Neuronal stem cell (in vitro differentiated cells): Measurements from ENCODE around the gene AXIN1.
"Not testable (repeated sequence)": the region's sequence is repeated elsewhere in the genome, so short reads cannot be mapped to it uniquely, and the experiment has no call there.

Experiments used
- DNase-seq: peaks from one replicate; pipeline ENCODE4 v3.0.0-alpha.2; 2013; ENCODE audit warnings: low spot score
- H2AFZ ChIP-seq: one replicate; pipeline ENCODE4 v1.6.1; 2013; ENCODE audit warnings: mild to moderate bottlenecking, low read length, inconsistent platforms
- H2AK5ac ChIP-seq: 2 replicates; pipeline ENCODE4 v1.6.1; 2013; ENCODE audit warnings: low read depth, mild to moderate bottlenecking, inconsistent platforms, low read length, moderate library complexity, mixed read lengths
- H2BK120ac ChIP-seq: 2 replicates; pipeline ENCODE4 v1.6.1; 2013; ENCODE audit warnings: low read depth, mild to moderate bottlenecking, inconsistent platforms, low read length, moderate library complexity, mixed read lengths
- H2BK12ac ChIP-seq: one replicate; pipeline ENCODE4 v1.6.1; 2013; ENCODE audit warnings: low read length, inconsistent platforms
- H2BK15ac ChIP-seq: 2 replicates; pipeline ENCODE4 v1.6.1; 2013; ENCODE audit warnings: mild to moderate bottlenecking, low read length, inconsistent platforms, mixed read lengths
- H2BK5ac ChIP-seq: one replicate; pipeline ENCODE4 v1.6.1; 2013; ENCODE audit warnings: inconsistent platforms, mild to moderate bottlenecking, low read length, moderate library complexity
- H3K14ac ChIP-seq: one replicate; pipeline ENCODE4 v1.6.1; 2013; ENCODE audit warnings: low read length, inconsistent platforms
- H3K18ac ChIP-seq: 2 replicates; pipeline ENCODE4 v1.6.1; 2013; ENCODE audit warnings: low read length, inconsistent platforms
- H3K23ac ChIP-seq: 2 replicates; pipeline ENCODE4 v1.6.1; 2013; ENCODE audit warnings: low read depth, mild to moderate bottlenecking, mixed read lengths, low read length, inconsistent platforms; ENCODE audit not compliant: poor library complexity
- H3K27ac ChIP-seq: replicated peaks from 3 replicates; pipeline ENCODE4 v1.5.1; 2013; ENCODE audit warnings: low read length, inconsistent platforms
- H3K27me3 ChIP-seq, 3 experiments: 2 replicates each; pipeline ENCODE4 v1.6.1; 2013; ENCODE audit warnings: low read length in 3 of 3, mild to moderate bottlenecking in 2 of 3, inconsistent platforms in 1 of 3, low read depth in 1 of 3, mixed read lengths in 1 of 3, moderate library complexity in 1 of 3; ENCODE audit not compliant: control insufficient read depth in 3 of 3, insufficient read depth in 3 of 3
- H3K36me3 ChIP-seq, 2 donors: replicated peaks in 1 of 2; 2 replicates each; pipeline ENCODE4 v1.6.1; 2013; ENCODE audit warnings: low read length in 2 of 2; ENCODE audit not compliant: control insufficient read depth in 2 of 2, insufficient read depth in 2 of 2
- H3K4ac ChIP-seq: 2 replicates; pipeline ENCODE4 v1.6.1; 2013; ENCODE audit warnings: inconsistent platforms, mild to moderate bottlenecking, low read length, moderate library complexity
- H3K4me1 ChIP-seq, 2 donors: 1 replicate in 1 of 2; 2 replicates in 1 of 2; pipeline ENCODE4 v1.6.1; 2013; ENCODE audit warnings: low read length in 2 of 2, low read depth in 1 of 2; ENCODE audit not compliant: control insufficient read depth in 2 of 2, insufficient read depth in 1 of 2
- H3K4me2 ChIP-seq: one replicate; pipeline ENCODE4 v1.6.1; 2013; ENCODE audit warnings: mild to moderate bottlenecking, low read length, inconsistent platforms; ENCODE audit not compliant: insufficient read depth, poor library complexity, severe bottlenecking
- H3K4me3 ChIP-seq, 2 donors: 2 replicates each; pipeline ENCODE4 v1.5.1; 2013; ENCODE audit warnings: low read length in 2 of 2, mild to moderate bottlenecking in 2 of 2, inconsistent platforms in 1 of 2, moderate library complexity in 1 of 2
- H3K79me1 ChIP-seq: one replicate; pipeline ENCODE4 v1.6.1; 2013; ENCODE audit warnings: low read depth, mild to moderate bottlenecking, inconsistent platforms, low read length, moderate library complexity
- H3K9ac ChIP-seq: one replicate; pipeline ENCODE4 v1.6.1; 2013; ENCODE audit warnings: mild to moderate bottlenecking, low read depth, low read length, inconsistent platforms; ENCODE audit not compliant: poor library complexity
- H3K9me3 ChIP-seq, 2 donors: replicated peaks in 1 of 2; 2 replicates each; pipeline versions ENCODE3 to v1.6.1; 2013; ENCODE audit warnings: low read length in 2 of 2, mild to moderate bottlenecking in 2 of 2, inconsistent platforms in 1 of 2, low read depth in 1 of 2, mixed read lengths in 1 of 2, moderate library complexity in 1 of 2; ENCODE audit not compliant: control insufficient read depth in 2 of 2, insufficient read depth in 1 of 2
- H4K8ac ChIP-seq: one replicate; pipeline ENCODE4 v1.6.1; 2013; ENCODE audit warnings: low read depth, mild to moderate bottlenecking, inconsistent platforms, low read length, moderate library complexity
- H4K91ac ChIP-seq: one replicate; pipeline ENCODE4 v1.6.1; 2013; ENCODE audit warnings: low read length, low read depth, mild to moderate bottlenecking, inconsistent platforms; ENCODE audit not compliant: poor library complexity
- WGBS, 2 donors: extraction: QIAGEN DNeasy Blood & Tissue Kit; methylation state at CpG; one replicate each; pipeline ENCODE4 v1.1.7; 2013; ENCODE audit warnings: missing lambda C conversion rate in 2 of 2, mixed read lengths in 1 of 2; ENCODE audit not compliant: insufficient read length in 2 of 2, insufficient replicate concordance in 1 of 2; ENCODE audit errors: extremely low coverage in 2 of 2; 5-methylcytosine and 5-hydroxymethylcytosine counted together

AXIN1 gene

DNA sequence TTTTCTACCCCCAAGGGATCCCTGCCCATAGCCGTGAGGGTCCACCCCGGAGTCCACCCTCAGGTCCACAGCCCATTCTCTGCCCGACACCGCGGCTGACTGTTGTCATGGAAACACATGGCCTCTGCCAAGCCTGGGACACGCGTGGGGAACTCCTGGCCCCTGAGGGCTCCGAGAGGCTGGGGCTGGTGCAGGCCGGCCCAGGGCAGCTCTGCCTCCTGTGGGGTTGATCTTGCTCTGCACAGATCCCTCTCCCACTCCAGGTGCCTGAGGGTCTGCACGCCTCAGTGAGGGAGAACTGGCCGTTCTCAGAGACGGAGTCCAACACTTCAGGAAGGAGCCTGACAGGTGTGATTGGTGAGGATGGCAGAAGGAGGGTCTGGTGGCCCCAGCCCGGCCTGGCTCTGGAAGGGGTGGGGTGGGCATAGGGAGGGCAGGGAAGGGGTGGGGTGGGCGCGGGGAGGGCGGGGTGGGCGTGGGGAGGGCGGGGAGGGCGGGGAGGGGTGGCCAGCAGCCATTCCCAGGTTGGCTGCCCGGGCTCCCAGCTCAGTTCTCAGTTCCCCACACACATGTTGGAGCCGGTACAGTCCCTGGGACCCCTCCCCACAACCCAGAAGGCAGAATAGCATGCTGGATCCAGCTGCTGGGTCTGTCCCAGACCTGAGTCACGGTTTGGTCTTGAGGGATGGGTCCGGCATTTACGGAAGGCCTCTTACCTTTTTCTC lies 11.4 kb upstream of the AXIN1 start:
- peaks cover 21 to 29% of the 10 kb centered on the region in 2 donors for H3K36me3 ChIP-seq

DNA sequence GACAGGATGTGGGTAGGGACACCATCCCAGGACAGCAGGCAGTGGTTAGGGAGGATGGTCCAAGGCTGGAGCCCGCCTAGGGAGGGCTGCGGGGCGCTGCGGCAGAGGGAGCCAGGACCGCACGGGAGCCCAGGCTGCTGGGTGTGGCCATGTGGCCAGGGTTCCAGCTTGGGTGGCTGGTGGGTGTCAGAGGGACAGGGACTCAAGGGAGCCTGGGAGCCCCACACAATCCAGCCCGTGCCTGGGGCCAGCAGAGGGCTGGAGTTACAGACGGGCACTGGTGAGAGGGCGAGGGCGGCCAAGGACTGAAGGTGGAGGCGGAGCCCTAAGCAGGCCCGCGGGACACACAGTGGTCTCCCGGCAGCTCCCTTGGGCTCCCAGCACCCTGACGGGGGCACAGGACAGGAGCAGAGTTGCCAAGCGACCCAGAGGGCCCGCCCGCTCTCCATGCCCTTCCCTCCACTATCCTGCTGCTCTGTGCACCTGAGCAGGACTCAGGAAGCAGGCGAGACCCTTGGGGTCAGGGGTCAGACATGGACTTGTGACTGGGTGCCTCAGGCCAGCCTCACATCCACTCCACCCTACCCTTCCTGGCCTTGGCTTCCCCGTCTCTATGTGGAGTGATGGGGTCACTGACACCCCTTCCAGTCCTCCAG lies 10.7 kb upstream of the AXIN1 start:
- Histone ChIP-seq H2AFZ (peak overlapping the region; percentile 1), H3K23ac (peak overlapping the region; percentile 73), H2BK120ac (peak overlapping the region; percentile 72), H3K4me1 (peaks cover 0 to 11% of the 10 kb centered on the region in 2 donors), H3K4ac (no peak overlapping the region), H2BK15ac (peak overlapping the region; percentile 64), H3K79me1 (no peaks in the 10 kb centered on the region), H3K4me3 (no peak overlapping the region), H3K9ac (peak overlapping the region; percentile 70), H2BK5ac (no peak overlapping the region), H2BK12ac (peak overlapping the region; percentile 73), H3K27me3 (peaks cover 0 to 2% (median 0%) of the 10 kb centered on the region in 3 experiments), H3K36me3 (peaks cover 15 to 22% of the 10 kb centered on the region in 2 donors), H3K4me2 (no peak overlapping the region), H2AK5ac (peak overlapping the region; percentile 98), H4K91ac (no peak overlapping the region), H4K8ac (no peak overlapping the region), H3K18ac (peak overlapping the region; percentile 57), H3K9me3 (no peaks in the 10 kb centered on the region), H3K27ac (no peak overlapping the region), H3K14ac (no peak overlapping the region)
- WGBS, 2 donors, result no CpG with 5 or more reads among the region's 20 CpGs
- no peak for DNase-seq

More for the DNA sequence above, 11.4 kb upstream of the AXIN1 start:
- Histone ChIP-seq H3K18ac (no peak overlapping the region), H2BK120ac (peak overlapping the region; percentile 72), H3K9ac (no peak overlapping the region), H2AK5ac (peak overlapping the region; percentile 98), H3K23ac (peak overlapping the region; percentile 73), H3K9me3 (no peaks in the 10 kb centered on the region), H3K27me3 (peaks cover 0 to 2% (median 0%) of the 10 kb centered on the region in 3 experiments), H3K4me3 (no peak overlapping the region), H4K91ac (no peak overlapping the region), H3K27ac (no peak overlapping the region), H4K8ac (no peak overlapping the region), H2BK12ac (no peak overlapping the region), H3K14ac (no peak overlapping the region), H3K4me1 (peaks cover 0 to 11% of the 10 kb centered on the region in 2 donors), H2BK15ac (peak overlapping the region; percentile 64), H2BK5ac (no peak overlapping the region), H3K79me1 (no peaks in the 10 kb centered on the region), H3K4ac (no peak overlapping the region), H3K4me2 (no peak overlapping the region), H2AFZ (peak overlapping the region; percentile 1)
- WGBS, 2 donors, result no CpG with 5 or more reads among the region's 24 CpGs
- no peak for DNase-seq

DNA sequence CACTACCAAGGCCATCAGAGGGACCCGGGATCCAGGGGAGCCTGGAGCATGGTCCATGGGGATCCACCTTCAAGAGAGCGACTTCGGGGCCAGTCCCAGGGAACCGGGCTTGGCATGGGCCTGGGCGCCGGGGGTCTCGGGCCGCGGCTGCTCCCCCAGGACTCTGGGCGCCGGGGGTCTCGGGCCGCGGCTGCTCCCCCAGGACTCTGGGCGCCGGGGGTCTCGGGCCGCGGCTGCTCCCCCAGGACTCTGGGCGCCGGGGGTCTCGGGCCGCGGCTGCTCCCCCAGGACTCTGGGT lies 10.1 kb upstream of the AXIN1 start:
- H3K4me3 ChIP-seq, H3K9ac ChIP-seq, DNase-seq, H3K4me2 ChIP-seq, H4K8ac ChIP-seq, H3K4ac ChIP-seq, H3K14ac ChIP-seq, H3K27ac ChIP-seq, H3K79me1 ChIP-seq, H2AK5ac ChIP-seq, H2BK15ac ChIP-seq, H2BK120ac ChIP-seq, H2BK5ac ChIP-seq, H3K27me3 ChIP-seq, H3K9me3 ChIP-seq: not testable (repeated sequence)
- H3K18ac ChIP-seq, result peak overlapping the region; percentile 53
- H4K91ac ChIP-seq, result peak overlapping the region; percentile 79
- no CpG with 5 or more reads among the region's 24 CpGs for WGBS, 2 donors
- peak overlapping the region; percentile 60 for H2AFZ ChIP-seq
- H3K4me1 ChIP-seq, result peaks cover 0 to 11% of the 10 kb centered on the region in 2 donors
- peaks cover 9 to 16% of the 10 kb centered on the region in 2 donors for H3K36me3 ChIP-seq
- peak overlapping the region; percentile 73 for H2BK12ac ChIP-seq
- peak overlapping the region; percentile 93 for H3K23ac ChIP-seq
